WTC11 (cell line): ENCODE data around the gene MAEA. TPM values are rescaled to one million over a fixed set of nuclear protein-coding genes. Genes with fewer than 3 reads are reported as not detected.

Experiments used
- ATAC-seq: fragments of 200-7000 bp; cut with Tn5 transposase; 2 replicates; pipeline ENCODE4 v1.10.0; 2021; ENCODE audit warnings: mild to moderate bottlenecking, moderate library complexity
- CTCF ChIA-PET: fragments of 300-600 bp; sonication (Branson Sonifier 250); formaldehyde crosslinking; loops from one replicate; lab custom pipeline; 2021; ENCODE audit warnings: antibody characterized with exemption; lab: Charles Lee
- POLR2A ChIA-PET: fragments of 350-600 bp; sonication (Branson Sonifier 250); formaldehyde crosslinking; loops from one replicate; lab custom pipeline; 2021; ENCODE audit warnings: antibody characterized with exemption; lab: Charles Lee
- DNase-seq: peaks from one replicate; pipeline ENCODE4 v3.0.0; 2021; ENCODE audit warnings: low spot score
- H3K27ac Mint-ChIP-seq: 2 replicates; pipeline ENCODE4 v1.8.0; 2021; ENCODE audit warnings: mixed read lengths
- H3K27me3 Mint-ChIP-seq: 2 replicates; pipeline ENCODE4 v1.8.0; 2021; ENCODE audit warnings: low read depth, mild to moderate bottlenecking, moderate library complexity, mixed read lengths
- H3K36me3 Mint-ChIP-seq: 2 replicates; pipeline ENCODE4 v1.8.0; 2021; ENCODE audit warnings: mixed read lengths
- H3K4me1 Mint-ChIP-seq: 2 replicates; pipeline ENCODE4 v1.8.0; 2022; ENCODE audit warnings: mixed read lengths
- H3K4me3 Mint-ChIP-seq: 2 replicates; pipeline ENCODE4 v1.8.0; 2021; ENCODE audit warnings: mild to moderate bottlenecking, moderate library complexity, mixed read lengths
- H3K9me3 Mint-ChIP-seq: 2 replicates; pipeline ENCODE4 v1.8.0; 2021; ENCODE audit warnings: mixed read lengths
- AR ChIP-seq: fragments of 250-450 bp; sonication (Bioruptor Pico); IDR thresholded peaks from 2 replicates; pipeline ENCODE4 v1.9.0; 2021; ENCODE audit warnings: mild to moderate bottlenecking
- CREB1 ChIP-seq: sonication (generic); formaldehyde crosslinking; IDR thresholded peaks from 2 replicates; pipeline ENCODE4 v1.8.0; 2023; ENCODE audit warnings: mild to moderate bottlenecking, missing genetic modification reagents
- FOXJ3 ChIP-seq: sonication (generic); formaldehyde crosslinking; IDR thresholded peaks from 2 replicates; pipeline ENCODE4 v1.9.0; 2021; ENCODE audit warnings: missing genetic modification reagents, mild to moderate bottlenecking, borderline replicate concordance
- FOXP4 ChIP-seq: sonication (generic); formaldehyde crosslinking; IDR thresholded peaks from 2 replicates; pipeline ENCODE4 v1.8.0; 2022; ENCODE audit warnings: mild to moderate bottlenecking, missing genetic modification reagents
- GTF2I ChIP-seq: fragments of 250-450 bp; sonication (Bioruptor Pico); conservative IDR thresholded peaks from 2 replicates; pipeline ENCODE4 v1.4.0; 2021; ENCODE audit warnings: mild to moderate bottlenecking
- KAT7 ChIP-seq: sonication (generic); formaldehyde crosslinking; IDR thresholded peaks from 2 replicates; pipeline ENCODE4 v1.8.1; 2023; ENCODE audit warnings: missing genetic modification reagents, mild to moderate bottlenecking, borderline replicate concordance
- MYBL2 ChIP-seq: sonication (generic); formaldehyde crosslinking; IDR thresholded peaks from 2 replicates; pipeline ENCODE4 v1.8.1; 2023; ENCODE audit warnings: mild to moderate bottlenecking, moderate library complexity, missing genetic modification reagents
- NFATC4 ChIP-seq: fragments of 250-450 bp; sonication (Bioruptor Pico); IDR thresholded peaks from 2 replicates; pipeline ENCODE4 v1.9.0; 2021; ENCODE audit warnings: mild to moderate bottlenecking
- NR3C1 ChIP-seq: sonication (generic); formaldehyde crosslinking; conservative IDR thresholded peaks from 2 replicates; pipeline ENCODE4 v1.8.1; 2023; ENCODE audit warnings: low read depth, mild to moderate bottlenecking, missing genetic modification reagents
- OVOL2 ChIP-seq: fragments of 250-450 bp; sonication (Bioruptor Pico); IDR thresholded peaks from 2 replicates; pipeline ENCODE4 v1.9.0; 2021; ENCODE audit warnings: mild to moderate bottlenecking, borderline replicate concordance
- PRRX2 ChIP-seq: fragments of 250-450 bp; sonication (Bioruptor Pico); IDR thresholded peaks from 2 replicates; pipeline ENCODE4 v1.8.0; 2021; ENCODE audit warnings: mild to moderate bottlenecking
- RELA ChIP-seq: sonication (generic); formaldehyde crosslinking; IDR thresholded peaks from 2 replicates; pipeline ENCODE4 v1.8.1; 2022; ENCODE audit warnings: missing genetic modification reagents, mild to moderate bottlenecking, borderline replicate concordance
- SMAD4 ChIP-seq: sonication (generic); formaldehyde crosslinking; IDR thresholded peaks from 2 replicates; pipeline ENCODE4 v1.8.0; 2022; ENCODE audit warnings: mild to moderate bottlenecking, missing genetic modification reagents
- SOX15 ChIP-seq: fragments of 250-450 bp; sonication (Bioruptor Pico); IDR thresholded peaks from 2 replicates; pipeline ENCODE4 v1.9.0; 2021; ENCODE audit warnings: mild to moderate bottlenecking
- TEAD1 ChIP-seq: sonication (generic); formaldehyde crosslinking; IDR thresholded peaks from 2 replicates; pipeline ENCODE4 v1.8.0; 2022; ENCODE audit warnings: mild to moderate bottlenecking, missing genetic modification reagents
- TEAD4 ChIP-seq: sonication (generic); formaldehyde crosslinking; IDR thresholded peaks from 2 replicates; pipeline ENCODE4 v1.8.0; 2022; ENCODE audit warnings: mild to moderate bottlenecking, missing genetic modification reagents
- USF1 ChIP-seq: sonication (generic); formaldehyde crosslinking; IDR thresholded peaks from 2 replicates; pipeline ENCODE4 v1.8.0; 2022; ENCODE audit warnings: mild to moderate bottlenecking, missing genetic modification reagents
- ZNF138 ChIP-seq: sonication (generic); formaldehyde crosslinking; conservative IDR thresholded peaks from 2 replicates; pipeline ENCODE4 v1.8.1; 2022; ENCODE audit warnings: mild to moderate bottlenecking, moderate library complexity, missing genetic modification reagents
- ZNF263 ChIP-seq: sonication (generic); formaldehyde crosslinking; IDR thresholded peaks from 2 replicates; pipeline ENCODE4 v1.8.1; 2022; ENCODE audit warnings: low read depth, mild to moderate bottlenecking, moderate library complexity, missing genetic modification reagents
- ZNF396 ChIP-seq: fragments of 250-450 bp; sonication (Bioruptor Pico); IDR thresholded peaks from 2 replicates; pipeline ENCODE4 v1.8.0; 2021; ENCODE audit warnings: mild to moderate bottlenecking, moderate library complexity, borderline replicate concordance
- ZNF425 ChIP-seq: fragments of 250-450 bp; sonication (Bioruptor Pico); conservative IDR thresholded peaks from 2 replicates; pipeline ENCODE4 v1.9.0; 2021; ENCODE audit warnings: mild to moderate bottlenecking
- total RNA-seq: library from RNA; stranded (reverse); gene quantifications from 3 replicates; pipeline ENCODE4 v1.2.3, GENCODE V29; 2021
- TF ChIP-seq, protein P1 (sequence below): fragments of 250-450 bp; sonication (Bioruptor Pico); IDR thresholded peaks from 2 replicates; pipeline ENCODE4 v1.9.0; 2021; ENCODE audit warnings: moderate library complexity, mild to moderate bottlenecking, inconsistent platforms, borderline replicate concordance
- TF ChIP-seq, protein P2 (sequence below): fragments of 250-450 bp; sonication (Bioruptor Pico); IDR thresholded peaks from 2 replicates; pipeline ENCODE4 v1.8.0; 2021; ENCODE audit warnings: mild to moderate bottlenecking

The MAEA gene
- total RNA-seq, 1 experiment from 2014 or later, result 86.9 TPM

DNA sequence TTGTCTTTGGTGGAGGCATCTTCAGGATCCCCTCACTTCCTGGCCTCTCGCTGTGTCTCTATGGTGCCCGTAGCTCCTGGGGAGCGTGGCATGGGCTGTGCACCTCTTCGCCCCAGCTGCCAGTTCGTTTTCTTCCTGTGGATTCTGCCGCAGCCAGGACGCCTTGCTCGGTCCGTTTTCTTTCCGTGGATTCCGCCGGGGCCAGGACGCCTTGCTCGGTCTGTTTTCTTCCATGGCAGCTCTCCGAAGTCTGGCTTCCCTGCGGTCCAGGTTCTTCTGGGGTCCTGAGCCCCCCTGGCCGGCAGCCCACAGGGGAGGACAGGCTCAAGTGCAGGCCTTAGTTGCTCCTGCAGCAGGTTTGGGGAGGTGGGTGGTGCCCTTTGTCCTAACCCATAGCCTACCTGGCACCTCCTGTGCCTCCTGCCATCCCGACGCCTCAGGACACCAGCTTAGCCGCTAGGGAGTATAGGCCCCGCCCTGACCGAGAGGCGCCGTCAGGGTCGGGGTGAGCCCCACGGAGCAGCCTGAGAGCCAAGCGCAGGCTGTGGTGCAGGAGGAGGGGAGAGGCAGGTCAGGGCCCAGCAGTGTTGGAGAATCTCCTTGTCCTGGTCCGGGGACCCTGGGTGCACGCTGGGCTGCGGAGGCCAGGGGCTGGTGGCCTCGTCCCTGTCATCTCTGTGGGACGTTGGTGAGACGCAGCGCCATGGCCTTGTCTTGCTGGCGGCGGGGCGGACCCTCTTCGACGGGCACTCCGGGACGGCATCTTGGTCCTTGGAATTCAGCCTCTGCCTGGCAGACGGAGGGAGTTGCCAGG lies 84.4 kb downstream of the MAEA start (continued):
- TF ChIP-seq USF1 (CRISPR knock-in tag) (no peak), ZNF138 (CRISPR knock-in tag) (no peak), CREB1 (no peak), TEAD4 (no peak)
- TF ChIP-seq, protein P1, sequence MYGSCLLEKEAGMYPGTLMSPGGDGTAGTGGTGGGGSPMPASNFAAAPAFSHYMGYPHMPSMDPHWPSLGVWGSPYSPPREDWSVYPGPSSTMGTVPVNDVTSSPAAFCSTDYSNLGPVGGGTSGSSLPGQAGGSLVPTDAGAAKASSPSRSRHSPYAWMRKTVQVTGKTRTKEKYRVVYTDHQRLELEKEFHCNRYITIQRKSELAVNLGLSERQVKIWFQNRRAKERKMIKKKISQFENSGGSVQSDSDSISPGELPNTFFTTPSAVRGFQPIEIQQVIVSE, result no peak

DNA sequence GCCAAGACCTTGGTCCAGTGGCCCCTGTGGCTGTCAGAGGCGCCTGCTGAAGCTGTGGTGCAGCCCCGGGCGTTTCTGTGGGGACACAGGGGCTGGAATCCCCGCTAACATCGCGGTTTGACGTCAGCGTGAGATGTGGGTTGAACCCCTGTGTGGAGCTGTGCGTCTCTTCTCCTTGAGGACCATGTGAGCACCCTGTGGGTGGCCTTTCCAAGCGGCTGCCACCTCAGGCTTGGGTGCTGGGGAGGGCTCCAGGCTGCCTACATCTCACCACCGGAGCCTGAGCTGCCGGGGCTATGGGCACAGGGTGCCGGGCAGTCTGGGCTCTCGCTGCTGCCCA lies 85.0 kb downstream of the MAEA start:
- ATAC-seq (no peak), DNase-seq (no peak)
- no peak overlapping the region for H3K4me3 Mint-ChIP-seq
- no peaks in the 10 kb centered on the region; the same call in 1 of the 2 replicates for H3K27me3 Mint-ChIP-seq
- no peaks in the 10 kb centered on the region for H3K4me1 Mint-ChIP-seq
- ChIA-PET CTCF (interaction anchor here (0.7 kb wide), 1 partner anchor 19 kb away, joined by 3 read pairs; no protein-coding TSS in a partner anchor), POLR2A (no interaction called here)
- TF ChIP-seq KAT7 (CRISPR knock-in tag) (no peak), SMAD4 (CRISPR knock-in tag) (no peak), NFATC4 (no peak), OVOL2 (no peak), FOXJ3 (no peak), RELA (CRISPR knock-in tag) (no peak), MYBL2 (no peak), ZNF425 (no peak)
- no peak overlapping the region for H3K27ac Mint-ChIP-seq
- H3K9me3 Mint-ChIP-seq, result no peaks in the 10 kb centered on the region
- H3K36me3 Mint-ChIP-seq, result peaks cover 14% of the 10 kb centered on the region; the same call in 1 of the 2 replicates

- H3K36me3 Mint-ChIP-seq, result peaks cover 14% of the 10 kb centered on the region; the same call in 1 of the 2 replicates
- no peak for ATAC-seq
- no peaks in the 10 kb centered on the region for H3K4me1 Mint-ChIP-seq
- ChIA-PET POLR2A (no interaction called here), CTCF (interaction anchor here (0.7 to 1.1 kb wide), 3 partner anchors 19 to 24 kb away, joined by 3 to 5 read pairs (median 3); no protein-coding TSS in a partner anchor)
- no peak overlapping the region for H3K27ac Mint-ChIP-seq
- H3K27me3 Mint-ChIP-seq, result no peaks in the 10 kb centered on the region; the same call in 1 of the 2 replicates
- no peak overlapping the region for H3K4me3 Mint-ChIP-seq
- peak; percentile 4 for DNase-seq
- H3K9me3 Mint-ChIP-seq, result no peaks in the 10 kb centered on the region
- TF ChIP-seq NR3C1 (CRISPR knock-in tag), result no peak
- TF ChIP-seq FOXP4 (CRISPR knock-in tag), result no peak
- TF ChIP-seq USF1 (CRISPR knock-in tag), result no peak
- no peak for TF ChIP-seq SOX15 (CRISPR knock-in tag)
- TF ChIP-seq, protein P2, sequence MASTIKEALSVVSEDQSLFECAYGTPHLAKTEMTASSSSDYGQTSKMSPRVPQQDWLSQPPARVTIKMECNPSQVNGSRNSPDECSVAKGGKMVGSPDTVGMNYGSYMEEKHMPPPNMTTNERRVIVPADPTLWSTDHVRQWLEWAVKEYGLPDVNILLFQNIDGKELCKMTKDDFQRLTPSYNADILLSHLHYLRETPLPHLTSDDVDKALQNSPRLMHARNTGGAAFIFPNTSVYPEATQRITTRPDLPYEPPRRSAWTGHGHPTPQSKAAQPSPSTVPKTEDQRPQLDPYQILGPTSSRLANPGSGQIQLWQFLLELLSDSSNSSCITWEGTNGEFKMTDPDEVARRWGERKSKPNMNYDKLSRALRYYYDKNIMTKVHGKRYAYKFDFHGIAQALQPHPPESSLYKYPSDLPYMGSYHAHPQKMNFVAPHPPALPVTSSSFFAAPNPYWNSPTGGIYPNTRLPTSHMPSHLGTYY (CRISPR knock-in tag), result no peak
- TF ChIP-seq ZNF263, result no peak
- TF ChIP-seq TEAD1 (CRISPR knock-in tag), result no peak
- TF ChIP-seq ZNF396 (CRISPR knock-in tag), result no peak
- no peak for TF ChIP-seq RELA (CRISPR knock-in tag)
- no peak for TF ChIP-seq AR (CRISPR knock-in tag)
- TF ChIP-seq GTF2I, result no peak
- no peak for TF ChIP-seq PRRX2 (CRISPR knock-in tag)
Measured at GRCh38 chr4:1375051-1375721, 85.5 kb downstream of the MAEA start.
